ENCODE measurements around the gene ADGRL2.

The ADGRL2 gene

GRCh38 chr1:81974883-81975555 is 174.3 kb downstream of the ADGRL2 start:
- TF ChIP-seq, protein P1, sequence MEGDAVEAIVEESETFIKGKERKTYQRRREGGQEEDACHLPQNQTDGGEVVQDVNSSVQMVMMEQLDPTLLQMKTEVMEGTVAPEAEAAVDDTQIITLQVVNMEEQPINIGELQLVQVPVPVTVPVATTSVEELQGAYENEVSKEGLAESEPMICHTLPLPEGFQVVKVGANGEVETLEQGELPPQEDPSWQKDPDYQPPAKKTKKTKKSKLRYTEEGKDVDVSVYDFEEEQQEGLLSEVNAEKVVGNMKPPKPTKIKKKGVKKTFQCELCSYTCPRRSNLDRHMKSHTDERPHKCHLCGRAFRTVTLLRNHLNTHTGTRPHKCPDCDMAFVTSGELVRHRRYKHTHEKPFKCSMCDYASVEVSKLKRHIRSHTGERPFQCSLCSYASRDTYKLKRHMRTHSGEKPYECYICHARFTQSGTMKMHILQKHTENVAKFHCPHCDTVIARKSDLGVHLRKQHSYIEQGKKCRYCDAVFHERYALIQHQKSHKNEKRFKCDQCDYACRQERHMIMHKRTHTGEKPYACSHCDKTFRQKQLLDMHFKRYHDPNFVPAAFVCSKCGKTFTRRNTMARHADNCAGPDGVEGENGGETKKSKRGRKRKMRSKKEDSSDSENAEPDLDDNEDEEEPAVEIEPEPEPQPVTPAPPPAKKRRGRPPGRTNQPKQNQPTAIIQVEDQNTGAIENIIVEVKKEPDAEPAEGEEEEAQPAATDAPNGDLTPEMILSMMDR (IDR thresholded peaks at IDR 0.05; ENCODE audit: low read depth, low read length, missing control alignments), result no peak
- DNase-seq (ENCODE audit: low read depth), result no peak
- no peak overlapping the region for H3K4me3 ChIP-seq (ENCODE audit: low read depth, low read length)

GRCh38 chr1:81976539-81976938 is 175.8 kb downstream of the ADGRL2 start:
- in situ Hi-C loops (cut with HindIII; ENCODE audit: low sequenced_read_pairs), result no loop called here
- no peak for DNase-seq (ENCODE audit: low read depth)
- no peak overlapping the region for H3K4me3 ChIP-seq (ENCODE audit: low read depth, low read length)
- TF ChIP-seq, protein P1 (IDR thresholded peaks at IDR 0.05; ENCODE audit: low read depth, low read length, missing control alignments), result no peak

More at GRCh38 chr1:81974883-81975555, 174.3 kb downstream of the ADGRL2 start:
- in situ Hi-C loops (cut with HindIII; ENCODE audit: low sequenced_read_pairs), result no loop called here

DNA sequence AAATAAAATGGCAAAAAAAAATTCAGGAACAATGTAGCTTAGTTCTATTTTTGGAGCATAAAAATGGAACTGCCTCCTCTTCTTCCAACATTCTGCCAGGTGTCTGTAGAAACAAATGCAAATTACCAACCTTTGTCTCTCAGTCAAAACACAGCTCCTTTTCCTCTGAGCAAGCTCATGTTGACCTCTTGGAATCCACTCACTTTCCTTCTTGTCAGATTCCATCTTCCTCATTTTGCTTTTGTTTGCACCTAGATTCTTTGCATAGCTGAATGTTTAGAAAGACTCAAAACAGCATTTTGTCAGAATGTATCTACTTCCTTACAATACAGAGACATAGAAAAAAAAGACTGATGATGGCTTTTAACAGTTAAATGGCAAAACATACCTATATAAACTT is 178.2 kb downstream of the ADGRL2 start:
- TF ChIP-seq, protein P1 (IDR thresholded peaks at IDR 0.05; ENCODE audit: low read depth, low read length, missing control alignments), result no peak
- in situ Hi-C loops (cut with HindIII; ENCODE audit: low sequenced_read_pairs), result no loop called here
- no peak for DNase-seq (ENCODE audit: low read depth)
- H3K4me3 ChIP-seq (ENCODE audit: low read depth, low read length), result no peak overlapping the region

GRCh38 chr1:81982523-81982922 is 181.8 kb downstream of the ADGRL2 start:
- no peak overlapping the region for H3K4me3 ChIP-seq (ENCODE audit: low read depth, low read length)
- TF ChIP-seq, protein P1 (IDR thresholded peaks at IDR 0.05; ENCODE audit: low read depth, low read length, missing control alignments), result no peak
- in situ Hi-C loops (cut with HindIII; ENCODE audit: low sequenced_read_pairs), result no loop called here
- DNase-seq (ENCODE audit: low read depth), result no peak

- in situ Hi-C loops (cut with HindIII; ENCODE audit: low sequenced_read_pairs), result no loop called here
- TF ChIP-seq, protein P1 (IDR thresholded peaks at IDR 0.05; ENCODE audit: low read depth, low read length, missing control alignments), result no peak
Measured at GRCh38 chr1:81989524-81989923, 188.8 kb downstream of the ADGRL2 start.

GRCh38 chr1:81990241-81990640 is 189.5 kb downstream of the ADGRL2 start:
- no peak for DNase-seq (ENCODE audit: low read depth)
- in situ Hi-C loops (cut with HindIII; ENCODE audit: low sequenced_read_pairs), result no loop called here
- TF ChIP-seq, protein P1 (IDR thresholded peaks at IDR 0.05; ENCODE audit: low read depth, low read length, missing control alignments), result no peak
- no peak overlapping the region for H3K4me3 ChIP-seq (ENCODE audit: low read depth, low read length)

More at GRCh38 chr1:81989524-81989923, 188.8 kb downstream of the ADGRL2 start:
- H3K4me3 ChIP-seq (ENCODE audit: low read depth, low read length), result no peak overlapping the region
- no peak for DNase-seq (ENCODE audit: low read depth)

Measured in astrocyte of the cerebellum (primary cell).